ENCODE measurements around the gene FSTL4. TPM values are rescaled to one million over a fixed set of nuclear protein-coding genes. Genes with fewer than 3 reads are reported as not detected.

FSTL4 gene
- total and polyA plus RNA-seq, 2 of the 13 experiments (the other 11 are each of a cell fraction or from before 2014, with no cell fraction given) = 2.1 to 3.0 TPM

GRCh38 chr5:133230823-133231578, 381.3 kb downstream of the FSTL4 start (continued):
- TF ChIP-seq BATF2 (CRISPR knock-in tag; IDR thresholded peaks at IDR 0.05) = no peak
- no peak for TF ChIP-seq CENPX (CRISPR knock-in tag; IDR thresholded peaks at IDR 0.05)
- TF ChIP-seq ZNF251 (CRISPR knock-in tag; IDR thresholded peaks at IDR 0.05) = no peak

GRCh38 chr5:133229931-133230664, 382.2 kb downstream of the FSTL4 start:
- Histone ChIP-seq H3K4me3 (replicated peaks in 1 of 3; ENCODE audit: insufficient read depth in 1 of 3, low read depth in 2 of 3, low read length in 3 of 3) (no peak overlapping the region), H3K27ac (ENCODE audit: extremely low read length, insufficient read depth, low read length) (no peak overlapping the region), H4K20me1 (ENCODE audit: insufficient read depth, low read length) (no peaks in the 10 kb centered on the region), H3K9me3 (ENCODE audit: low read length) (no peaks in the 10 kb centered on the region), H3K27me3 (ENCODE audit: control insufficient read depth in 1 of 2, insufficient read depth in 2 of 2, low read length in 2 of 2) (no peaks in the 10 kb centered on the region), H3K36me3 (replicated peaks in 1 of 2; ENCODE audit: control insufficient read depth in 1 of 2, insufficient read depth in 2 of 2, low read length in 2 of 2) (no peaks in the 10 kb centered on the region), H3K4me2 (ENCODE audit: low read depth, low read length) (no peak overlapping the region), H3K9ac (ENCODE audit: insufficient read depth, low read depth, low read length) (no peak overlapping the region), H2AFZ (ENCODE audit: low read length) (no peak overlapping the region), H3K79me2 (ENCODE audit: insufficient read depth, low read length) (no peaks in the 10 kb centered on the region), H3K4me1 (ENCODE audit: insufficient read depth, low read length) (no peaks in the 10 kb centered on the region)
- POLR2A ChIA-PET = no interaction called here
- ATAC-seq (no peak), FAIRE-seq (no peak), DNase-seq (ENCODE audit: low spot score) (no peak)
- WGBS (ENCODE audit: low lambda C conversion rate) = 84% methylated on average over 6 of the region's 8 CpGs
- intact Hi-C loops (cut with micrococcal nuclease; ENCODE audit: unreplicated experiment) = no loop called here
- BruUV-seq (replicated peaks) = no TSS peak
- no peak for TF ChIP-seq NFYB (CRISPR knock-in tag; IDR thresholded peaks at IDR 0.05)
- no peak for TF ChIP-seq FOXO1 (CRISPR knock-in tag; IDR thresholded peaks at IDR 0.05)
- TF ChIP-seq CBX5 (CRISPR knock-in tag; IDR thresholded peaks at IDR 0.05; ENCODE audit: borderline replicate concordance) = no peak
- TF ChIP-seq GLMP (CRISPR knock-in tag; IDR thresholded peaks at IDR 0.05; ENCODE audit: borderline replicate concordance) = no peak
- TF ChIP-seq ZNF773 (CRISPR knock-in tag; IDR thresholded peaks at IDR 0.05; ENCODE audit: borderline replicate concordance) = no peak
- no peak for TF ChIP-seq ZNF431 (CRISPR knock-in tag; IDR thresholded peaks at IDR 0.05; ENCODE audit: borderline replicate concordance, low read depth)
- no peak for TF ChIP-seq ZNF460 (CRISPR knock-in tag; IDR thresholded peaks at IDR 0.05; ENCODE audit: borderline replicate concordance)
- TF ChIP-seq SUZ12 (IDR thresholded peaks at IDR 0.05; ENCODE audit: low read depth, low read length) = no peak
- no peak for TF ChIP-seq CEBPB (IDR thresholded peaks at IDR 0.05; ENCODE audit: borderline replicate concordance, low read depth, low read length)
- TF ChIP-seq KLF9 (CRISPR knock-in tag; IDR thresholded peaks at IDR 0.05; ENCODE audit: low read depth) = no peak
- no peak for TF ChIP-seq ZBTB8A (CRISPR knock-in tag; IDR thresholded peaks at IDR 0.05; ENCODE audit: borderline replicate concordance, low read depth)
- no peak for TF ChIP-seq FOXK1 (CRISPR knock-in tag; IDR thresholded peaks at IDR 0.05; ENCODE audit: borderline replicate concordance, low read depth)
- no peak for TF ChIP-seq RARG (CRISPR knock-in tag; IDR thresholded peaks at IDR 0.05; ENCODE audit: low read depth)
- TF ChIP-seq MTA1 (CRISPR knock-in tag; IDR thresholded peaks at IDR 0.05; ENCODE audit: borderline replicate concordance) = no peak
- TF ChIP-seq TBL1XR1 (IDR thresholded peaks at IDR 0.05; ENCODE audit: borderline replicate concordance, low read length, partially characterized antibody) = no peak
- no peak for TF ChIP-seq ZNF83 (CRISPR knock-in tag; IDR thresholded peaks at IDR 0.05; ENCODE audit: borderline replicate concordance)
- TF ChIP-seq ARNT (IDR thresholded peaks at IDR 0.05) = no peak
- in situ Hi-C loops (cut with HindIII; ENCODE audit: extremely low pct_ligation_motif_present, low pct_unique_long_range_greater_than_20kb) = no loop called here
- CTCF ChIA-PET (ENCODE audit: low intra/inter-chr PET ratio, low total read pairs) = no interaction called here

Measured in HepG2 (cell line).